HepG2 (cell line): Measurements from ENCODE around the gene R3HDM4. TPM values are rescaled to one million over a fixed set of nuclear protein-coding genes. Genes with fewer than 3 reads are reported as not detected.

ENCODE experiments used
- CHCHD3 ChIP-seq: sonication (generic); formaldehyde crosslinking; IDR thresholded peaks from 2 replicates; pipeline ENCODE4 v1.8.0; 2022; ENCODE audit warnings: mild to moderate bottlenecking, missing genetic modification reagents, moderate library complexity
- GFI1 ChIP-seq: sonication (generic); formaldehyde crosslinking; IDR thresholded peaks from 2 replicates; pipeline ENCODE4 v1.5.0; 2020; ENCODE audit warnings: missing genetic modification reagents, mild to moderate bottlenecking, borderline replicate concordance
- HES4 ChIP-seq: sonication (generic); formaldehyde crosslinking; IDR thresholded peaks from 2 replicates; pipeline ENCODE4 v1.9.0; 2021; ENCODE audit warnings: mild to moderate bottlenecking, missing genetic modification reagents, borderline replicate concordance
- IKZF1 ChIP-seq: fragments of 450-650 bp; IDR thresholded peaks from 2 replicates; pipeline ENCODE4 v1.7.1; 2016
- IKZF4 ChIP-seq: sonication (generic); formaldehyde crosslinking; IDR thresholded peaks from 2 replicates; pipeline ENCODE4 v1.5.1; 2020; ENCODE audit warnings: borderline replicate concordance, mild to moderate bottlenecking, low read depth, missing genetic modification reagents; ENCODE audit errors: not compliant biosample characterization
- SNAI1 ChIP-seq: sonication (generic); formaldehyde crosslinking; IDR thresholded peaks from 2 replicates; pipeline ENCODE4 v1.5.0; 2020; ENCODE audit warnings: mild to moderate bottlenecking, missing genetic modification reagents, borderline replicate concordance
- TAF15 ChIP-seq: fragments of 200-400 bp; formaldehyde crosslinking; IDR thresholded peaks from one replicate; pipeline ENCODE4 v1.6.1; 2018; ENCODE audit warnings: mild to moderate bottlenecking, low read depth, low read length; ENCODE audit not compliant: poor library complexity, severe bottlenecking
- TSC22D2 ChIP-seq: sonication (generic); formaldehyde crosslinking; IDR thresholded peaks from 2 replicates; pipeline ENCODE4 v1.5.1; 2020; ENCODE audit warnings: missing genetic modification reagents, mild to moderate bottlenecking, borderline replicate concordance
- ZNF530 ChIP-seq: sonication (generic); formaldehyde crosslinking; IDR thresholded peaks from 2 replicates; pipeline ENCODE4 v1.5.0; 2020; ENCODE audit warnings: low read depth, mild to moderate bottlenecking, missing genetic modification reagents
- ZNF577 ChIP-seq: sonication (generic); formaldehyde crosslinking; IDR thresholded peaks from 2 replicates; pipeline ENCODE4 v1.4.0; 2020; ENCODE audit warnings: mild to moderate bottlenecking, low read depth, missing genetic modification reagents, borderline replicate concordance
- polyA plus RNA-seq, 8 experiments: library from polyadenylated mRNA; depleted of rRNA in 3 of 8; stranded (reverse) in 7 of 8; unstranded in 1 of 8; fragments of >200 nt; fragmentation: Illumina TruSeq in 4 of 8; extraction: Trizol in 4 of 8; gene quantifications; 2 replicates each; pipeline versions ENCODE4 v1.2.1 to v1.2.3, GENCODE V29; 2011 to 2016; ENCODE audit warnings: low read depth in 4 of 8, missing spikeins in 1 of 8, mixed read lengths in 1 of 8; ENCODE audit not compliant: insufficient read depth in 1 of 8
- total RNA-seq, 5 experiments: library from RNA; depleted of rRNA; stranded (reverse); fragments of >200 nt; fragmentation: Illumina TruSeq; extraction: Trizol; gene quantifications; 2 replicates each; pipeline ENCODE4 v1.2.3, GENCODE V29; 2016; ENCODE audit warnings: low read depth in 1 of 5
- TF ChIP-seq, protein P1 (sequence below): sonication (generic); formaldehyde crosslinking; IDR thresholded peaks from 2 replicates; pipeline ENCODE4 v1.4.0; 2020; ENCODE audit warnings: low read depth, missing genetic modification reagents
- TF ChIP-seq, protein P2 (sequence below): sonication (generic); formaldehyde crosslinking; IDR thresholded peaks from 2 replicates; pipeline ENCODE4 v1.4.0; 2020; ENCODE audit warnings: missing genetic modification reagents, borderline replicate concordance
- TF ChIP-seq, protein P3 (sequence below): sonication (generic); formaldehyde crosslinking; IDR thresholded peaks from 2 replicates; pipeline ENCODE4 v1.5.0; 2020; ENCODE audit warnings: mild to moderate bottlenecking, missing genetic modification reagents, moderate library complexity
- TF ChIP-seq, protein P4 (sequence below): sonication (generic); formaldehyde crosslinking; conservative IDR thresholded peaks from 2 replicates; pipeline ENCODE4 v1.8.0; 2022; ENCODE audit warnings: mild to moderate bottlenecking, moderate library complexity, missing genetic modification reagents

Gene R3HDM4
- total and polyA plus RNA-seq, 2 of the 13 experiments (the other 11 are each of a cell fraction or from before 2014, with no cell fraction given), result 26.2 to 26.9 TPM

DNA sequence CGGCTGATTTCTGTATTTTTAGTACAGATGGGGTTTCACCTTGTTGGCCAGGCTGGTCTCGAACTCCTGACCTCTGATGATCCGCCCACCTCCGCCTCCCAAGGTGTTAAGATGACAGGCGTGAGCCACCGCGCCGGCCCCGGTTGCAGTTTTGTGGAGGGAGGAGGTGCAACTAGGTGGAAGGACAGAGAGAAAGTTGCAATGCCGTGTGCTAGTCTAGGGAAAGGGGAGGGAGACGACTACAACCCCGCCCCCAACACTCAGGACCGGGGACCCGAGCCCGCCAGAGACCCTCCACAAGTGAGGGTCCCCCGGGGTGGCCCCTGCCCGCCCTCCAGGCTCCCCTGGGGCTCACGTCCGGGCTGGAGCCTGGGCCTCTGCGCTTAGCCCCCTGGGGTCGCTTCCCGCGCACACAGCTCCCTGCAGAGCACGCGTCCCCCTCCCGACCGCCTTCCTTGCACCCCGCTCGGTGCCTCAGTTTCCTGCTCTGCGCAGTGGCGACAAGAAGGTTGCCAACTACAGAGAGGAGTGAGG lies 11.6 kb upstream of the R3HDM4 start (continued):
- TF ChIP-seq, protein P1, sequence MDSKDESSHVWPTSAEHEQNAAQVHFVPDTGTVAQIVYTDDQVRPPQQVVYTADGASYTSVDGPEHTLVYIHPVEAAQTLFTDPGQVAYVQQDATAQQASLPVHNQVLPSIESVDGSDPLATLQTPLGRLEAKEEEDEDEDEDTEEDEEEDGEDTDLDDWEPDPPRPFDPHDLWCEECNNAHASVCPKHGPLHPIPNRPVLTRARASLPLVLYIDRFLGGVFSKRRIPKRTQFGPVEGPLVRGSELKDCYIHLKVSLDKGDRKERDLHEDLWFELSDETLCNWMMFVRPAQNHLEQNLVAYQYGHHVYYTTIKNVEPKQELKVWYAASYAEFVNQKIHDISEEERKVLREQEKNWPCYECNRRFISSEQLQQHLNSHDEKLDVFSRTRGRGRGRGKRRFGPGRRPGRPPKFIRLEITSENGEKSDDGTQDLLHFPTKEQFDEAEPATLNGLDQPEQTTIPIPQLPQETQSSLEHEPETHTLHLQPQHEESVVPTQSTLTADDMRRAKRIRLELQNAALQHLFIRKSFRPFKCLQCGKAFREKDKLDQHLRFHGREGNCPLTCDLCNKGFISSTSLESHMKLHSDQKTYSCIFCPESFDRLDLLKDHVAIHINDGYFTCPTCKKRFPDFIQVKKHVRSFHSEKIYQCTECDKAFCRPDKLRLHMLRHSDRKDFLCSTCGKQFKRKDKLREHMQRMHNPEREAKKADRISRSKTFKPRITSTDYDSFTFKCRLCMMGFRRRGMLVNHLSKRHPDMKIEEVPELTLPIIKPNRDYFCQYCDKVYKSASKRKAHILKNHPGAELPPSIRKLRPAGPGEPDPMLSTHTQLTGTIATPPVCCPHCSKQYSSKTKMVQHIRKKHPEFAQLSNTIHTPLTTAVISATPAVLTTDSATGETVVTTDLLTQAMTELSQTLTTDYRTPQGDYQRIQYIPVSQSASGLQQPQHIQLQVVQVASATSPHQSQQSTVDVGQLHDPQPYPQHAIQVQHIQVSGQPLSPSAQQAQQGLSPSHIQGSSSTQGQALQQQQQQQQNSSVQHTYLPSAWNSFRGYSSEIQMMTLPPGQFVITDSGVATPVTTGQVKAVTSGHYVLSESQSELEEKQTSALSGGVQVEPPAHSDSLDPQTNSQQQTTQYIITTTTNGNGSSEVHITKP, result 0 out of 2 replicates have a peak, but pooled peaks have one; percentile 2
- TF ChIP-seq, protein P2, sequence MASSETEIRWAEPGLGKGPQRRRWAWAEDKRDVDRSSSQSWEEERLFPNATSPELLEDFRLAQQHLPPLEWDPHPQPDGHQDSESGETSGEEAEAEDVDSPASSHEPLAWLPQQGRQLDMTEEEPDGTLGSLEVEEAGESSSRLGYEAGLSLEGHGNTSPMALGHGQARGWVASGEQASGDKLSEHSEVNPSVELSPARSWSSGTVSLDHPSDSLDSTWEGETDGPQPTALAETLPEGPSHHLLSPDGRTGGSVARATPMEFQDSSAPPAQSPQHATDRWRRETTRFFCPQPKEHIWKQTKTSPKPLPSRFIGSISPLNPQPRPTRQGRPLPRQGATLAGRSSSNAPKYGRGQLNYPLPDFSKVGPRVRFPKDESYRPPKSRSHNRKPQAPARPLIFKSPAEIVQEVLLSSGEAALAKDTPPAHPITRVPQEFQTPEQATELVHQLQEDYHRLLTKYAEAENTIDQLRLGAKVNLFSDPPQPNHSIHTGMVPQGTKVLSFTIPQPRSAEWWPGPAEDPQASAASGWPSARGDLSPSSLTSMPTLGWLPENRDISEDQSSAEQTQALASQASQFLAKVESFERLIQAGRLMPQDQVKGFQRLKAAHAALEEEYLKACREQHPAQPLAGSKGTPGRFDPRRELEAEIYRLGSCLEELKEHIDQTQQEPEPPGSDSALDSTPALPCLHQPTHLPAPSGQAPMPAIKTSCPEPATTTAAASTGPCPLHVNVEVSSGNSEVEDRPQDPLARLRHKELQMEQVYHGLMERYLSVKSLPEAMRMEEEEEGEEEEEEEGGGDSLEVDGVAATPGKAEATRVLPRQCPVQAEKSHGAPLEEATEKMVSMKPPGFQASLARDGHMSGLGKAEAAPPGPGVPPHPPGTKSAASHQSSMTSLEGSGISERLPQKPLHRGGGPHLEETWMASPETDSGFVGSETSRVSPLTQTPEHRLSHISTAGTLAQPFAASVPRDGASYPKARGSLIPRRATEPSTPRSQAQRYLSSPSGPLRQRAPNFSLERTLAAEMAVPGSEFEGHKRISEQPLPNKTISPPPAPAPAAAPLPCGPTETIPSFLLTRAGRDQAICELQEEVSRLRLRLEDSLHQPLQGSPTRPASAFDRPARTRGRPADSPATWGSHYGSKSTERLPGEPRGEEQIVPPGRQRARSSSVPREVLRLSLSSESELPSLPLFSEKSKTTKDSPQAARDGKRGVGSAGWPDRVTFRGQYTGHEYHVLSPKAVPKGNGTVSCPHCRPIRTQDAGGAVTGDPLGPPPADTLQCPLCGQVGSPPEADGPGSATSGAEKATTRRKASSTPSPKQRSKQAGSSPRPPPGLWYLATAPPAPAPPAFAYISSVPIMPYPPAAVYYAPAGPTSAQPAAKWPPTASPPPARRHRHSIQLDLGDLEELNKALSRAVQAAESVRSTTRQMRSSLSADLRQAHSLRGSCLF (CRISPR knock-in tag), result no peak
- no peak for TF ChIP-seq ZNF577 (CRISPR knock-in tag)
- TF ChIP-seq IKZF1, result no peak
- TF ChIP-seq TAF15, result peak; percentile 31
- no peak for TF ChIP-seq ZNF530 (CRISPR knock-in tag)
- TF ChIP-seq CHCHD3 (CRISPR knock-in tag), result no peak
- TF ChIP-seq IKZF4, result peak; percentile 42
- peak; percentile 53; the same call in 1 of the 2 replicates for TF ChIP-seq SNAI1 (CRISPR knock-in tag)
- no peak for TF ChIP-seq GFI1 (CRISPR knock-in tag)
- TF ChIP-seq, protein P3, sequence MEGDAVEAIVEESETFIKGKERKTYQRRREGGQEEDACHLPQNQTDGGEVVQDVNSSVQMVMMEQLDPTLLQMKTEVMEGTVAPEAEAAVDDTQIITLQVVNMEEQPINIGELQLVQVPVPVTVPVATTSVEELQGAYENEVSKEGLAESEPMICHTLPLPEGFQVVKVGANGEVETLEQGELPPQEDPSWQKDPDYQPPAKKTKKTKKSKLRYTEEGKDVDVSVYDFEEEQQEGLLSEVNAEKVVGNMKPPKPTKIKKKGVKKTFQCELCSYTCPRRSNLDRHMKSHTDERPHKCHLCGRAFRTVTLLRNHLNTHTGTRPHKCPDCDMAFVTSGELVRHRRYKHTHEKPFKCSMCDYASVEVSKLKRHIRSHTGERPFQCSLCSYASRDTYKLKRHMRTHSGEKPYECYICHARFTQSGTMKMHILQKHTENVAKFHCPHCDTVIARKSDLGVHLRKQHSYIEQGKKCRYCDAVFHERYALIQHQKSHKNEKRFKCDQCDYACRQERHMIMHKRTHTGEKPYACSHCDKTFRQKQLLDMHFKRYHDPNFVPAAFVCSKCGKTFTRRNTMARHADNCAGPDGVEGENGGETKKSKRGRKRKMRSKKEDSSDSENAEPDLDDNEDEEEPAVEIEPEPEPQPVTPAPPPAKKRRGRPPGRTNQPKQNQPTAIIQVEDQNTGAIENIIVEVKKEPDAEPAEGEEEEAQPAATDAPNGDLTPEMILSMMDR, result no peak
- no peak for TF ChIP-seq TSC22D2 (CRISPR knock-in tag)
- TF ChIP-seq HES4, result peak; percentile 2; the same call in 1 of the 2 replicates
- TF ChIP-seq, protein P4, sequence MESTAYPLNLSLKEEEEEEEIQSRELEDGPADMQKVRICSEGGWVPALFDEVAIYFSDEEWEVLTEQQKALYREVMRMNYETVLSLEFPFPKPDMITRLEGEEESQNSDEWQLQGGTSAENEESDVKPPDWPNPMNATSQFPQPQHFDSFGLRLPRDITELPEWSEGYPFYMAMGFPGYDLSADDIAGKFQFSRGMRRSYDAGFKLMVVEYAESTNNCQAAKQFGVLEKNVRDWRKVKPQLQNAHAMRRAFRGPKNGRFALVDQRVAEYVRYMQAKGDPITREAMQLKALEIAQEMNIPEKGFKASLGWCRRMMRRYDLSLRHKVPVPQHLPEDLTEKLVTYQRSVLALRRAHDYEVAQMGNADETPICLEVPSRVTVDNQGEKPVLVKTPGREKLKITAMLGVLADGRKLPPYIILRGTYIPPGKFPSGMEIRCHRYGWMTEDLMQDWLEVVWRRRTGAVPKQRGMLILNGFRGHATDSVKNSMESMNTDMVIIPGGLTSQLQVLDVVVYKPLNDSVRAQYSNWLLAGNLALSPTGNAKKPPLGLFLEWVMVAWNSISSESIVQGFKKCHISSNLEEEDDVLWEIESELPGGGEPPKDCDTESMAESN (CRISPR knock-in tag), result peak; percentile 76; the same call in 1 of the 2 replicates
